Muscle of leg (tissue), 11 donors: ENCODE results near the gene CPB2. TPM values are rescaled to one million over a fixed set of nuclear protein-coding genes. Genes with fewer than 3 reads are reported as not detected.

ENCODE experiments used
- DNase-seq: peaks from one replicate; pipeline ENCODE4 v3.0.0; 2013
- H3K27ac ChIP-seq: one replicate; pipeline ENCODE4 v1.5.1; 2013; ENCODE audit warnings: mild to moderate bottlenecking, low read length, control low read depth
- H3K27me3 ChIP-seq: one replicate; pipeline ENCODE4 v1.6.1; 2013; ENCODE audit warnings: low read length; ENCODE audit not compliant: control insufficient read depth, insufficient read depth
- H3K36me3 ChIP-seq: one replicate; pipeline ENCODE4 v1.6.1; 2013; ENCODE audit warnings: low read length; ENCODE audit not compliant: control insufficient read depth, insufficient read depth
- H3K4me1 ChIP-seq: one replicate; pipeline ENCODE4 v1.6.1; 2013; ENCODE audit warnings: low read length; ENCODE audit not compliant: control insufficient read depth, insufficient read depth
- H3K4me3 ChIP-seq: one replicate; pipeline ENCODE4 v1.5.1; 2013; ENCODE audit warnings: low read length, control low read depth
- H3K9me3 ChIP-seq: replicated peaks from 2 replicates; pipeline ENCODE4 v1.6.1; 2013; ENCODE audit warnings: low read depth, low read length; ENCODE audit not compliant: control insufficient read depth
- WGBS: methylation state at CpG from one replicate; pipeline ENCODE4 v1.1.5; 2013; ENCODE audit warnings: missing lambda C conversion rate; ENCODE audit not compliant: insufficient coverage; 5-methylcytosine and 5-hydroxymethylcytosine counted together
- polyA plus RNA-seq, 8 donors: library from polyadenylated mRNA; unstranded; fragments of 120-200 nt; gene quantifications; one replicate each; pipeline versions ENCODE4 v1.2.1 to v1.2.3, GENCODE V29; 2013; ENCODE audit warnings: inconsistent platforms in 1 of 8, low replicate concordance in 1 of 8; ENCODE audit not compliant: insufficient read length in 8 of 8, insufficient read depth in 1 of 8
- total RNA-seq: library from RNA; stranded (reverse); fragments of 120-200 nt; gene quantifications from one replicate; pipeline ENCODE4 v1.2.4, GENCODE V29; 2013

CPB2 gene
- total and polyA plus RNA-seq, 9 donors = 0.09 to 0.54 (median 0.12) TPM; not detected in 4

DNA sequence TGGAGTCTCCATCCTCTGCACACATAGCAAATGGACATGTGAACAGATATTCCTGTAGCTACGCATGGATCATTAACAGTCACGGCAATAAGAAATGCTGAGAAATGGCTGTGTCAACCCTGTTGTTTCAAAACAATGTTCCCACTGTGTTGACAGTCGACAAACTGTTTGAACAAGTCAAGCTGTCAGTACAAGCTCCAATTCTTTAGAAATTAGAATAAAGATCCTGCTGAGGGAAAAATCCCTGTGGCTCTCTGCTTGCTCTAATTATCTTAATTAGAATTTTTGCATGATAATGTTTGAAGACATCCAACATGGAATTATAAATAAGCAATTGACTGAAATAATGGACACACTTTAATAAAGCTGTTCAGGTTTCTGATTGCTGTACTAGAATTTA, 37.9 kb upstream of the CPB2 start:
- DNase-seq = no peak
- Histone ChIP-seq H3K36me3 (no peaks in the 10 kb centered on the region), H3K27ac (no peak overlapping the region), H3K9me3 (no peaks in the 10 kb centered on the region), H3K4me3 (no peak overlapping the region), H3K4me1 (no peaks in the 10 kb centered on the region), H3K27me3 (no peaks in the 10 kb centered on the region)
- 80% methylated on average over 1 of the region's 3 CpGs for WGBS

- Histone ChIP-seq H3K27ac (no peak overlapping the region), H3K9me3 (no peaks in the 10 kb centered on the region), H3K4me3 (no peak overlapping the region), H3K27me3 (no peaks in the 10 kb centered on the region), H3K4me1 (no peaks in the 10 kb centered on the region), H3K36me3 (no peaks in the 10 kb centered on the region)
- no peak for DNase-seq
- 86% methylated on average over 1 of the region's 2 CpGs for WGBS
Measured at GRCh38 chr13:46140044-46140443, 35.2 kb upstream of the CPB2 start.

GRCh38 chr13:46137627-46138317, 32.9 kb upstream of the CPB2 start:
- no peaks in the 10 kb centered on the region for H3K36me3 ChIP-seq
- H3K27ac ChIP-seq = no peak overlapping the region
- 83% methylated on average over 1 of the region's 2 CpGs for WGBS
- H3K4me3 ChIP-seq = no peak overlapping the region
- DNase-seq = no peak
- no peaks in the 10 kb centered on the region for H3K27me3 ChIP-seq
- H3K4me1 ChIP-seq = no peaks in the 10 kb centered on the region
- no peaks in the 10 kb centered on the region for H3K9me3 ChIP-seq

DNA sequence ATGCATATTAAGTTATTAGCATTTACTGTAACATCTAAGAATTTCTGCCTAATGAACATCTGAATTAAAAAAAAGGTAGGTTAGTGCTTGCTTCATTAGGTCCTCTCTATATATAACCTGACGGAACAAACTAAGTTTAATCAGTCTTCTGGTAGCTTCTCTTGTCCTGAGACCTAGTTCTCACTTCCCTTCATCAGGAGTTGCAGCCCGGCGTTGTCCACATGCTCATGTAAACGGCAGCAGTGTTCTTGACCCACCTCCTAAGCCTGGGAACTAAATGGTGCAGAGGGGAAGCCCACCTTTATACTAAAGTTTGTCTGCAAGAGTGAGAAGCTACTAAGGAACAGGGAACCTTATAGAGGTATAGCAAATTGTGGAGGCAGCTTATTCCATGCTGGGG, 31.9 kb upstream of the CPB2 start:
- Histone ChIP-seq H3K4me1 (no peaks in the 10 kb centered on the region), H3K36me3 (no peaks in the 10 kb centered on the region), H3K27me3 (no peaks in the 10 kb centered on the region), H3K27ac (no peak overlapping the region), H3K4me3 (no peak overlapping the region), H3K9me3 (no peaks in the 10 kb centered on the region)
- no peak for DNase-seq
- no CpG with 5 or more reads among the region's 4 CpGs for WGBS

DNA sequence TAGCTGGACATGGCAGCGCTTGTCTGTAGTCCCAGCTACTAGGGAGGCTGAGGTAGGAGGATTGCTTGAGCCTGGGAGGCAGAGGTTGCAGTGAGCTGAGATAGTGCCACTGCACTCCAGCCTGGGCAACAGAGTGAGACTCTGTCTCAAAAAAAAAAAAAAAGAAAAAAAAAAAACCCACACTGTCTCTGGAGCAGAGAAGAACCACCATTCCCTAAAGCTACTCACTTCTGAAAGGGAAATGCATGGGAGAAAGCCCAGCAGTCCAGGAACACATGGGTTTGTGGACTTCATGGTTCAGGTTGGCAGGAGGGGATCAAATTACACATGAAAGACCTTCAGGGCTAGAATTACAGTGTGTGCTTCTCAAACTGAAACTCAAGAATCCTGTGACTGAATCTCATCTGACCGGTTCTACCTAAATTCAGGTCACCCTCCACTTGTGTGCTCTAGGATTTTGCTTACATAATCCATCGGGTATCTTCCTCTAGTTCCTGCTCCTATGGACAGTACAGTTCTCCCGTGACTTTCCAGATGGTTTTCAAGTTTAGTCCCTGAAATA, 30.2 kb upstream of the CPB2 start:
- H3K4me1 ChIP-seq = no peaks in the 10 kb centered on the region
- no peaks in the 10 kb centered on the region for H3K9me3 ChIP-seq
- 27% methylated on average over 1 of the region's 4 CpGs for WGBS
- no peak overlapping the region for H3K27ac ChIP-seq
- no peak for DNase-seq
- no peaks in the 10 kb centered on the region for H3K27me3 ChIP-seq
- H3K36me3 ChIP-seq = no peaks in the 10 kb centered on the region
- H3K4me3 ChIP-seq = no peak overlapping the region

DNA sequence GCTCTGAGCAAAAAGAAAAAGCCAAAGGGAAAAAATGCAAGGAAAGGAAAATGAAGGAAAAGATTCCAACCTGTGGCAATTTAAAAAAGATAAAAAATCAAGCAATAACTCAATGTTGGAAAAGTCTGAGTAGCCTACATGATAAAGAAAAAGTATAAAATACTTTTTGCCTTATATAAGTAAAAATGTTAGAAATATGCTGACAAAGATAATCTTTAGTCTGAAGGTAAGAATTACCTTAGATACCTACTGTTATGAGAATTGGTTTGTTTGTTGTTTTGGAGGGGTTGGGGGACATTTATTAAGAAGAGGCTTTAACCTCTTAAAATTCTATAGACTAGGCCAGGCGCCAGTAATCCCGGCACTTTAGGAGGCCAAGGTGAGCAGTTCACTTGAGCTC, 29.7 kb upstream of the CPB2 start:
- Histone ChIP-seq H3K4me3 (no peak overlapping the region), H3K27ac (no peak overlapping the region), H3K36me3 (no peaks in the 10 kb centered on the region), H3K27me3 (no peaks in the 10 kb centered on the region), H3K9me3 (no peaks in the 10 kb centered on the region), H3K4me1 (no peaks in the 10 kb centered on the region)
- no peak for DNase-seq
- no CpG with 5 or more reads among the region's 2 CpGs for WGBS

DNA sequence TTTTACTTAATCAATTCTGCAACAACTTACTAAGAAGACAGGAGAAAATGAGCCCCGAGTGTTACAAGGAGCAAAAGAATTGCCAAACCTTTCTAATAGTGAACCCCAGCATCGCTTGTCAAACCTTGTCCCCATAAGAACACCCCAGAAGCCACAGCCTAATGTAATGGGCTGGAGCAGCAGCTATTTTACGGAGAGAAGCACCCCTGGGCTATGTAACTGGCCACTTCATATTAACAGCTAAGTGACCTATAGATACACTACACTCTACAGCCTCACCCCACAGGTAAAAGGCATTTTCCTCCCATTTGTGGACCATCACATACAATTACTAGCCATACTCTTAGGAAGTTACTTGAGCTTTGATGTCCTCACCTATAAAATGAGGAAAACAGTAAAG, 27.3 kb upstream of the CPB2 start:
- no peaks in the 10 kb centered on the region for H3K27me3 ChIP-seq
- no peak for DNase-seq
- H3K36me3 ChIP-seq = no peaks in the 10 kb centered on the region
- no peaks in the 10 kb centered on the region for H3K9me3 ChIP-seq
- no peak overlapping the region for H3K4me3 ChIP-seq
- WGBS = 83% methylated on average over 3 of the region's 3 CpGs
- H3K4me1 ChIP-seq = no peaks in the 10 kb centered on the region
- H3K27ac ChIP-seq = no peak overlapping the region

DNA sequence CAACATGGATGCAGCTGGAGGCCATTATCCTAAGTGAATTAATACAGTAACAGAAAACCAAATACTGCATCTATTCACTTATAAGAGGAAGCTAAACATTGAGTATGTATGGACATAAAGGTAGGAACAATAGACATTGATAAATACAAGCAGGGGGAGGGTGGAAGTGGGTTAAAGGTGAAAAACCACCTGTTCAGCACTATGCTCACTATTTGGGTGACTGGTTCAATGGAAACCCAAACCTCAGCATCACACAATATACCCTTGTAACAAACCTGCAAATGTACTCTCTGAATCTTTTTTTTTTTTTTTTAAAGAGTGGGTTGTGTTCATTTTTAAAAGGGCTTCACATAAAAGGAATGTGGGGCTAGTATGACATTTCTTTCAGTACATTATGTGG, 26.9 kb upstream of the CPB2 start:
- no peaks in the 10 kb centered on the region for H3K9me3 ChIP-seq
- no peaks in the 10 kb centered on the region for H3K27me3 ChIP-seq
- DNase-seq = no peak
- no peaks in the 10 kb centered on the region for H3K36me3 ChIP-seq
- no peaks in the 10 kb centered on the region for H3K4me1 ChIP-seq
- no peak overlapping the region for H3K4me3 ChIP-seq
- no peak overlapping the region for H3K27ac ChIP-seq

- H3K4me3 ChIP-seq = no peak overlapping the region
- DNase-seq = no peak
- no peaks in the 10 kb centered on the region for H3K9me3 ChIP-seq
- H3K27ac ChIP-seq = no peak overlapping the region
- 60% methylated on average over 2 of the region's 3 CpGs for WGBS
- H3K4me1 ChIP-seq = no peaks in the 10 kb centered on the region
- no peaks in the 10 kb centered on the region for H3K27me3 ChIP-seq
- no peaks in the 10 kb centered on the region for H3K36me3 ChIP-seq
Measured at GRCh38 chr13:46129955-46130618, 25.3 kb upstream of the CPB2 start.

- WGBS = no CpG with 5 or more reads among the region's 2 CpGs
- H3K27me3 ChIP-seq = peaks cover 3% of the 10 kb centered on the region
- no peak for DNase-seq
- no peaks in the 10 kb centered on the region for H3K36me3 ChIP-seq
- no peaks in the 10 kb centered on the region for H3K9me3 ChIP-seq
- no peak overlapping the region for H3K27ac ChIP-seq
- no peaks in the 10 kb centered on the region for H3K4me1 ChIP-seq
- no peak overlapping the region for H3K4me3 ChIP-seq
Measured at GRCh38 chr13:46129124-46129523, 24.3 kb upstream of the CPB2 start.
